22Rv1 (cell line): ENCODE measurements around the gene PLCB1.

ENCODE experiments used
- ZFX ChIP-seq: fragments of 450-650 bp; IDR thresholded peaks from 2 replicates; pipeline ENCODE4 v1.6.1; 2017; ENCODE audit warnings: antibody characterized with exemption, borderline replicate concordance
- TF ChIP-seq, protein P1 (sequence below): fragments of 450-650 bp; IDR thresholded peaks from 2 replicates; pipeline ENCODE4 v1.5.1; 2017; ENCODE audit warnings: mild to moderate bottlenecking

- TF ChIP-seq, protein P1, sequence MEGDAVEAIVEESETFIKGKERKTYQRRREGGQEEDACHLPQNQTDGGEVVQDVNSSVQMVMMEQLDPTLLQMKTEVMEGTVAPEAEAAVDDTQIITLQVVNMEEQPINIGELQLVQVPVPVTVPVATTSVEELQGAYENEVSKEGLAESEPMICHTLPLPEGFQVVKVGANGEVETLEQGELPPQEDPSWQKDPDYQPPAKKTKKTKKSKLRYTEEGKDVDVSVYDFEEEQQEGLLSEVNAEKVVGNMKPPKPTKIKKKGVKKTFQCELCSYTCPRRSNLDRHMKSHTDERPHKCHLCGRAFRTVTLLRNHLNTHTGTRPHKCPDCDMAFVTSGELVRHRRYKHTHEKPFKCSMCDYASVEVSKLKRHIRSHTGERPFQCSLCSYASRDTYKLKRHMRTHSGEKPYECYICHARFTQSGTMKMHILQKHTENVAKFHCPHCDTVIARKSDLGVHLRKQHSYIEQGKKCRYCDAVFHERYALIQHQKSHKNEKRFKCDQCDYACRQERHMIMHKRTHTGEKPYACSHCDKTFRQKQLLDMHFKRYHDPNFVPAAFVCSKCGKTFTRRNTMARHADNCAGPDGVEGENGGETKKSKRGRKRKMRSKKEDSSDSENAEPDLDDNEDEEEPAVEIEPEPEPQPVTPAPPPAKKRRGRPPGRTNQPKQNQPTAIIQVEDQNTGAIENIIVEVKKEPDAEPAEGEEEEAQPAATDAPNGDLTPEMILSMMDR, result no peak
- no peak for TF ChIP-seq ZFX
Measured at GRCh38 chr20:8756410-8756809, 624.3 kb downstream of the PLCB1 start.
